ENCODE data around the gene DLK1. TPM values are rescaled to one million over a fixed set of nuclear protein-coding genes. Genes with fewer than 3 reads are reported as not detected.

DLK1 gene
- total RNA-seq, 2 experiments from 2014 or later = not detected

- ChIA-PET POLR2A (interaction anchor here (0.6 kb wide), 1 partner anchor 859 kb away, joined by 3 read pairs; no protein-coding TSS in a partner anchor), CTCF (interaction anchor here (1.0 to 1.3 kb wide), 2 partner anchors 34 to 295 kb away, joined by 3 read pairs; no protein-coding TSS in a partner anchor)
- no peaks in the 10 kb centered on the region for H3K36me3 Mint-ChIP-seq (ENCODE audit: low read depth)
- ATAC-seq (no peak), DNase-seq (no peak)
- intact Hi-C loops (cut with micrococcal nuclease) = no loop called here
- no peaks in the 10 kb centered on the region for H3K4me1 Mint-ChIP-seq (ENCODE audit: low read depth)
- H3K27me3 Mint-ChIP-seq = no peaks in the 10 kb centered on the region
- TF ChIP-seq CTCF (IDR thresholded peaks at IDR 0.05) = no peak
- H3K4me3 Mint-ChIP-seq = no peak overlapping the region
- no peak overlapping the region for H3K27ac Mint-ChIP-seq
- no peaks in the 10 kb centered on the region for H3K9me3 Mint-ChIP-seq
Measured at GRCh38 chr14:100679707-100680438, 46.8 kb upstream of the DLK1 start.

GRCh38 chr14:100680439-100681051, 46.1 kb upstream of the DLK1 start:
- intact Hi-C loops (cut with micrococcal nuclease) = no loop called here
- TF ChIP-seq CTCF (IDR thresholded peaks at IDR 0.05) = no peak
- no peaks in the 10 kb centered on the region for H3K9me3 Mint-ChIP-seq
- H3K27me3 Mint-ChIP-seq = no peaks in the 10 kb centered on the region
- no peaks in the 10 kb centered on the region for H3K36me3 Mint-ChIP-seq (ENCODE audit: low read depth)
- DNase-seq (no peak), ATAC-seq (no peak)
- H3K4me3 Mint-ChIP-seq = no peak overlapping the region
- H3K4me1 Mint-ChIP-seq (ENCODE audit: low read depth) = no peaks in the 10 kb centered on the region
- ChIA-PET CTCF (interaction anchor here (1.0 to 1.3 kb wide), 2 partner anchors 35 to 296 kb away, joined by 3 read pairs; no protein-coding TSS in a partner anchor), POLR2A (no interaction called here)
- no peak overlapping the region for H3K27ac Mint-ChIP-seq

- no peak for DNase-seq
- Mint-ChIP-seq H3K4me3 (no peak overlapping the region), H3K4me1 (ENCODE audit: low read depth) (no peaks in the 10 kb centered on the region), H3K9me3 (no peaks in the 10 kb centered on the region), H3K27me3 (no peaks in the 10 kb centered on the region), H3K27ac (no peak overlapping the region), H3K36me3 (ENCODE audit: low read depth) (no peaks in the 10 kb centered on the region)
- POLR2A ChIA-PET = no interaction called here
- no peak for TF ChIP-seq CTCF (IDR thresholded peaks at IDR 0.05)
- intact Hi-C loops (cut with micrococcal nuclease) = no loop called here
- CTCF ChIA-PET = interaction anchor here (1.0 kb wide), 1 partner anchor 297 kb away, joined by 3 read pairs; no protein-coding TSS in a partner anchor
- no peak for ATAC-seq
Measured at GRCh38 chr14:100681111-100681510, 45.6 kb upstream of the DLK1 start.

- H3K27me3 Mint-ChIP-seq = no peaks in the 10 kb centered on the region
- POLR2A ChIA-PET = no interaction called here
- CTCF ChIA-PET = no interaction called here
- no peaks in the 10 kb centered on the region for H3K36me3 Mint-ChIP-seq (ENCODE audit: low read depth)
- no peak for TF ChIP-seq CTCF (IDR thresholded peaks at IDR 0.05)
- H3K9me3 Mint-ChIP-seq = no peaks in the 10 kb centered on the region
- ATAC-seq (no peak), DNase-seq (no peak)
- no peak overlapping the region for H3K4me3 Mint-ChIP-seq
- intact Hi-C loops (cut with micrococcal nuclease) = no loop called here
- no peak overlapping the region for H3K27ac Mint-ChIP-seq
- H3K4me1 Mint-ChIP-seq (ENCODE audit: low read depth) = no peaks in the 10 kb centered on the region
Measured at GRCh38 chr14:100682749-100683148, 43.9 kb upstream of the DLK1 start.

- ChIA-PET CTCF (no interaction called here), POLR2A (no interaction called here)
- no peak for TF ChIP-seq CTCF (IDR thresholded peaks at IDR 0.05)
- no peaks in the 10 kb centered on the region for H3K36me3 Mint-ChIP-seq (ENCODE audit: low read depth)
- intact Hi-C loops (cut with micrococcal nuclease) = no loop called here
- DNase-seq (no peak), ATAC-seq (no peak)
- H3K4me3 Mint-ChIP-seq = no peak overlapping the region
- H3K9me3 Mint-ChIP-seq = no peaks in the 10 kb centered on the region
- no peak overlapping the region for H3K27ac Mint-ChIP-seq
- H3K4me1 Mint-ChIP-seq (ENCODE audit: low read depth) = no peaks in the 10 kb centered on the region
- no peaks in the 10 kb centered on the region for H3K27me3 Mint-ChIP-seq
Measured at GRCh38 chr14:100683578-100683977, 43.1 kb upstream of the DLK1 start.
